Measurements from ENCODE around the gene SREBF2.

DNA sequence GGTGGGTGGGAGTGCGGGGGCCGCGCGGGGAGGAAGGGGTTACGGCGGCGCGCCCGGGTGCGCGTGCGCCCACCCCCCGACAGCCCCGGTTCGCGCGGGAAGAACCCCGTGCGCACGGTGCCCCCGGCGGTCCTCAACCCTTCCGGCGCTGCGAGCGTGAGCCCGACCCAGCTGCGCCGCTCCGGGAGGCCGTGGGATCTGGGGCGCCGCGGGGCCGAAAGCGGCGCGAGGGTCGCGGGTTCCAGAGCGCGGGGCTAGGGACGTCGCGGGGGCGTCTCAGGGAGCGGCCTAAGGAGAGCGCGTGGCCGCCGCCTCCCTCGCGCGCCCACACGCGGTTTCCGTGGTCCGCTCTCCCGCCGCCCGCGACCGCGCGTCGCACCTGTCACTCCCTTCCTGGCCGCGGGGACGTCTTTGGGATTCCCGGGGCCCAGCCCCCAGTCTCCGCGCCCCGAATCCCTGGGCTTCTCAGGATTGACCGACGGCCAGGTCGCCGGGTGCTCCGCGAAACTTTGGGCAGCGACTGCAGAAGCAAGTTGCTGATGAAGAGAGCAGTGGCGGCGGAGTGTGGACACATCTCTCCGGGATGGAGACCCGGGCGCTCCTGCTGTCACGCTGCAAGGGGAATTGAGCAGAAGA lies 582 bp downstream of the SREBF2 start:
- TF ChIP-seq, protein P1, sequence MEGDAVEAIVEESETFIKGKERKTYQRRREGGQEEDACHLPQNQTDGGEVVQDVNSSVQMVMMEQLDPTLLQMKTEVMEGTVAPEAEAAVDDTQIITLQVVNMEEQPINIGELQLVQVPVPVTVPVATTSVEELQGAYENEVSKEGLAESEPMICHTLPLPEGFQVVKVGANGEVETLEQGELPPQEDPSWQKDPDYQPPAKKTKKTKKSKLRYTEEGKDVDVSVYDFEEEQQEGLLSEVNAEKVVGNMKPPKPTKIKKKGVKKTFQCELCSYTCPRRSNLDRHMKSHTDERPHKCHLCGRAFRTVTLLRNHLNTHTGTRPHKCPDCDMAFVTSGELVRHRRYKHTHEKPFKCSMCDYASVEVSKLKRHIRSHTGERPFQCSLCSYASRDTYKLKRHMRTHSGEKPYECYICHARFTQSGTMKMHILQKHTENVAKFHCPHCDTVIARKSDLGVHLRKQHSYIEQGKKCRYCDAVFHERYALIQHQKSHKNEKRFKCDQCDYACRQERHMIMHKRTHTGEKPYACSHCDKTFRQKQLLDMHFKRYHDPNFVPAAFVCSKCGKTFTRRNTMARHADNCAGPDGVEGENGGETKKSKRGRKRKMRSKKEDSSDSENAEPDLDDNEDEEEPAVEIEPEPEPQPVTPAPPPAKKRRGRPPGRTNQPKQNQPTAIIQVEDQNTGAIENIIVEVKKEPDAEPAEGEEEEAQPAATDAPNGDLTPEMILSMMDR (IDR thresholded peaks at IDR 0.05), result peak; percentile 21
- no peak for TF ChIP-seq EZH2 (IDR thresholded peaks at IDR 0.05; ENCODE audit: borderline replicate concordance, insufficient read depth, low read depth, low read length, poor library complexity, severe bottlenecking)
